ENCODE measurements around the gene HMGN4.
A peak's percentile ranks its signal among the peaks of the same experiment; 100 is the strongest.
"Not testable (repeated sequence)": the region's sequence is repeated elsewhere in the genome, so short reads cannot be mapped to it uniquely, and the experiment has no call there.

HMGN4 gene

DNA sequence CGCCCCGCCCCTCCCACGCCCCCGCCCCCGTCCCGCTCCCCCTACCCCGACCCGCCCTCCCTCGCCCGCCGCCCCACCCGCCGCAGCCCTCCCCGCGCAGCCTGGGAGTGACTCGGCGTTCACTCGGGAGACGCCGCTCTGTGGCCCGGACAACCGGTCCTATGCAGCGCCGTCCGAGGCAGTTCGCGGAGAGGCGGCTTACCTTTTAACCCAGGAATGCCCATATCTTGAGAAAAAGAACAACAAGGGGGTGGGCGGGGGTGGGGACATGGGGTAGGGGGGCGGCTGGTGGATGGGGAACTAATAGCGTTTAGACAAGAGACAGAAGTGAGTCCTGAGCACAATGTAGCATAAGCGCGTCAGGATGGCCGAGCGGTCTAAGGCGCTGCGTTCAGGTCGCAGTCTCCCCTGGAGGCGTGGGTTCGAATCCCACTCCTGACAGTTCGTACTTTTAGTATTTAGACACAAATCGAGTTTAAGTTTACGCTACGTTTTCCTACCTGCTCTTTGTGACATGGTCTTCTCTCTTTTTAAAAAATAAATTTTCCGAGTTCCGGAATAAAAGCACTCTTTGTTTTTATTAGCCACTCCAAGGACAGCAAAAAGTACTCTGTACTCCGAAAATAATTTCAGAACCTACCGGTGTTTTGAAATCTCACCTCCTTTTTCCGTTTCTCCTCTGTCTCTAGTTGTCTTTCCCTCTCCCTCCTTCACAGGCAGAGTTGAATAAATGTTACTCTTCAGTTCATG lies 17.1 kb upstream of the HMGN4 start:
- in situ Hi-C loops (cut with MboI; ENCODE audit: low pct_unique_long_range_greater_than_20kb, low sequenced_read_pairs) = no loop called here
- peak; percentile 87 for DNase-seq

- in situ Hi-C loops (cut with MboI; ENCODE audit: low pct_unique_long_range_greater_than_20kb, low sequenced_read_pairs) = no loop called here
- peak; percentile 84 for DNase-seq
Observed at GRCh38 chr6:26521600-26522391, 16.4 kb upstream of the HMGN4 start.

DNA sequence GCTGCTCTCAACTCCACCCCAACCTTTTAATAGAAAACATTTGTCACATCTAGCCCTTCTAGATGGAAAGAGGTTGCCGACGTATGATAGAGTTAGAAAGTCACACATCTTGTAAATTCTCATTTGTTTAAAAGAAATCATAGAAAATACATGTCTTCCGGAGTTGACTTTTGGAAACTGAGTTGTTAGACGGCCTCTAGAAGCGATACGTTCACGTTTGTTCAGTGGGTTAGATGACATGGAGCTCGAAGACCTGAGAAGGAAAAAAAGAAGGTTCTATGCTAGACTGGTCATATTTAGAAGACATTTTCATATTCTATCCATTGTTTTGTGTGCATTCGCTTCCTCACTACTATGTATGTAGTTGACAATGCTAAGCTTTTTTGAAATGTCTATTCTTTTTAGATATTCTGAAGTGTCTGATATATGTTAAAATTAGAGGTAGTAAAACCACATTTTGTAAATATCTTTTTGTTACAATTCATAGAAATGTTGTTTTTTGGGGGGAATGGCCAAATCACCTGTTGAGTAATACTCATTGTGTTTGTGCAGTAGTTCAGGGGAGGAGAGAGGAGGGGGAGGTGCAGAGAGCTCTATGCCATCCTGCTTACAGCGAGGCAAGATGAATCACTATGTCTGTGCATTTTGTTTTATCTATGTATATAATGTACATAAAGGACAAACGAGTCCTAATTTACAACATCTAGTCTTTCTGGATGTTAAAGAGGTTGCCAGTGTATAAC lies 15.5 kb upstream of the HMGN4 start:
- DNase-seq = peak; percentile 75
- in situ Hi-C loops (cut with MboI; ENCODE audit: low pct_unique_long_range_greater_than_20kb, low sequenced_read_pairs) = not testable (repeated sequence)

- DNase-seq; in situ Hi-C loops (cut with MboI; ENCODE audit: low pct_unique_long_range_greater_than_20kb, low sequenced_read_pairs): not testable (repeated sequence)
Observed at GRCh38 chr6:26524314-26524713, 13.9 kb upstream of the HMGN4 start.

- in situ Hi-C loops (cut with MboI; ENCODE audit: low pct_unique_long_range_greater_than_20kb, low sequenced_read_pairs) = loop anchor here (25.0 kb wide), 1 partner anchor 188 kb away; no protein-coding TSS in a partner anchor
- DNase-seq = no peak
Observed at GRCh38 chr6:26524722-26525370, 13.3 kb upstream of the HMGN4 start.

DNA sequence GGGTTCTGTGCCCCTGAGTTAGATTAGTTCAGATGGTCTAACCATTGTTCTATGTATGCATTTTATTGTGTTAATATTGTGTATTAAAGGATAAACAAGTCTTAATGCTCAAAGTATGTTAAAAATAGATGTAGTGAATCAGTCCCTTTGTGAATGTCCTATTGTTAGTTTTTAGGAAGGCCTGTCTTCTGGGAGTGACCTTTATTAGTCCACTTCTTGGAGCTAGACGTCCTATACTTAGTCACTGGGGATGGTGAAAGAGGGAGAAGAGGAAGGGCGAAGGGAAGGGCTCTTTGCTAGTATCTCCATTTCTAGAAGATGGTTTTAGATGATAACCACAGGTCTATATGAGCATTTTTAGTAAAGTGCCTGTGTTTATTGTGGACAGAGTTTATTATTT lies 12.3 kb upstream of the HMGN4 start:
- no peak for DNase-seq
- in situ Hi-C loops (cut with MboI; ENCODE audit: low pct_unique_long_range_greater_than_20kb, low sequenced_read_pairs) = loop anchor here (25.0 kb wide), 1 partner anchor 189 kb away; no protein-coding TSS in a partner anchor

- DNase-seq = no peak
- in situ Hi-C loops (cut with MboI; ENCODE audit: low pct_unique_long_range_greater_than_20kb, low sequenced_read_pairs) = loop anchor here (25.0 kb wide), 1 partner anchor 190 kb away; no protein-coding TSS in a partner anchor
Observed at GRCh38 chr6:26526928-26527327, 11.2 kb upstream of the HMGN4 start.

- in situ Hi-C loops (cut with MboI; ENCODE audit: low pct_unique_long_range_greater_than_20kb, low sequenced_read_pairs) = loop anchor here (25.0 kb wide), 1 partner anchor 193 kb away; no protein-coding TSS in a partner anchor
- DNase-seq = no peak
Observed at GRCh38 chr6:26530203-26530602, 8.0 kb upstream of the HMGN4 start.

GRCh38 chr6:26531897-26532296 lies 6.3 kb upstream of the HMGN4 start:
- in situ Hi-C loops (cut with MboI; ENCODE audit: low pct_unique_long_range_greater_than_20kb, low sequenced_read_pairs) = loop anchor here (25.0 kb wide), 1 partner anchor 195 kb away; no protein-coding TSS in a partner anchor
- no peak for DNase-seq

DNA sequence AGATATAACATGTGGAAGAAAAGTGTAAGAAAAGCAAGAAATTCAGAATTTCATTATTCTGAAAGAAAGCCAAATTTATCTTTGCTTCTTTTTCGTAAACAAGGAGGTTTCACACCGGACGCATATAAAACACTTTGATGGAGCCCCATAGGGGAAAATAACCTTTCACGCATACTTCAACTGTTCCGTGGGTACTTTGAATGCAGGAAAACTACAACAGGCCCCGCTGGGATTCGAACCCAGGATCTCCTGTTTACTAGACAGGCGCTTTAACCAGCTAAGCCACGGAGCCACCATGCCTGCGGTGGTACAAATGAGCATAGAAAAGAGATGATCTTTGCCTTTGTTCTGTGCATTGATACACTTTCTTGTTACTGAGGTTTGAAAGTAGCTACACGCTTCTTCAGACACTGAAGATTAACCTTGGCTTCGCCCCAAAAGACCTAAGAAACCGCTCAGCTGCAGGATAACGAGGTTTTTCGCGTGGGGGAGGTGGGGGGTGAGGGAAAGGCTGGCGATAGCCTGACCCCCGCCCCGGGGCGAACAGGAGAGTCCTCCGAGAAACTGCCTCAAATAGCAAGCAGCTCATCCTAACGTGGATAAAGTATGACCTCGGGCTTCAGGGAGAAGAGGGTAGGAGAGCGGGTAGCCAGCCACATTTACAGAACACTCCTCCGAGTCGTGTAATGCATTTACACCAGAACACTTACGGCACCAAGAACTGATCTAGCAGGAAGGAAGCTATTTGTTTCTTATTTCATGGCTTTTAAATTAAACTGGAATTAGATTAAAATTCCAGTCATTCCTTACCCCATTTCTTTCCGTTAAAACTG lies 5.3 kb upstream of the HMGN4 start:
- DNase-seq = peak; percentile 96
- in situ Hi-C loops (cut with MboI; ENCODE audit: low pct_unique_long_range_greater_than_20kb, low sequenced_read_pairs) = loop anchor here (25.0 kb wide), 1 partner anchor 196 kb away; no protein-coding TSS in a partner anchor

DNA sequence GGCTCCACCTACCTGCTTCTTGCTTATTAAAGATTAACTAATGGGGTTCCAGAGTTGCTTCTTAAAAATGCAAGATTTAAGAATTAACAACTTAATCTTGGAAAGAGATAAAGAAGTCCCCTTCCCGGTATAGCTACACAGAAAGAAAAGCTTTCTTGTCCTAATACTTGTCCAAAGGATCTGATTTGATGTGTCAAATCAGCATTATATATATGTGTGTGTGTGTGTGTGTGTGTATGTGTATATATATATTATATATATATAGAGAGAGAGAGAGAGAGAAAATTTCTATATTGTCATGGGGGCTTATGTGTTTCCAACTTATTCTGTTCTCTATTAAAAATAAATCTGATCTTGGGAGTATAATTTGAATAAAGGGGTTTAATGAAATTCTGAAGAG lies 4.6 kb upstream of the HMGN4 start:
- in situ Hi-C loops (cut with MboI; ENCODE audit: low pct_unique_long_range_greater_than_20kb, low sequenced_read_pairs) = loop anchor here (25.0 kb wide), 1 partner anchor 196 kb away; no protein-coding TSS in a partner anchor
- no peak for DNase-seq

DNA sequence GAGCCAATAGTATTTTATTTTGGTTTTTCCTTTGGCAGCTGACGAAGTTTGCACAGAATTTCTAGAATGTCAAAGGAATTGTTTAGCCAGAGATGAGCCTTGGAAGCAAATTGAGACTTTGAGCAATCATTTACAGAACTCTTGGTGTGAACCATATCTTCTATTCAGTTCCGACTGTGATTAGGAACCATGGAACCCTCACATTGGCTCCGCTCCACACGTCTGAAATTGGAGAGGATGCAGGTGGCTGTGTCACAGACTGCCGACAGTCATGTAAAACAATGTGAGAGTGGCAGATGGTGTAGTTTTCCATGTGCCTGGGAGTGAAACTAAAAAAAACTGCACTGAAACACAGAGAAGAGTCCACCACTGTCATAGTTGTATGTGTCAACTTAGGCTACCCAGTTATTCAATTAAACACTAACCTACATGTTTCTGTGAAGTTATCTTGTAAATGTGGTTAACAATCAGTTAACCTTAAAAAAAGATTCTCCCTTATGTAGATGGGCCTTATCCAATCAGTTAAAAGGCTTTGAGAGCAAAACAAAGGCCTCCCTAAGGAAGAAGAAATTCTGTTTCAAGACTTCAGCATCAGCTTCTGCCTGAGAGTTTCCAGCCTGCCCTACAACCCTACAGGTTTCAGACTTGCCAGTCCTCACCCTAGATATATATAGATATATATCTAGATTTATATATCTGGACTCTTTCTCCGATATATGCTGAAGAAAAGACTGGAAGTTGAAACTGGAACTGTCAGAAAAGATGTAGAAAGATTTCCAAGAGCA lies 3.3 kb upstream of the HMGN4 start:
- in situ Hi-C loops (cut with MboI; ENCODE audit: low pct_unique_long_range_greater_than_20kb, low sequenced_read_pairs) = loop anchor here (25.0 kb wide), 1 partner anchor 198 kb away; no protein-coding TSS in a partner anchor
- DNase-seq = no peak

DNA sequence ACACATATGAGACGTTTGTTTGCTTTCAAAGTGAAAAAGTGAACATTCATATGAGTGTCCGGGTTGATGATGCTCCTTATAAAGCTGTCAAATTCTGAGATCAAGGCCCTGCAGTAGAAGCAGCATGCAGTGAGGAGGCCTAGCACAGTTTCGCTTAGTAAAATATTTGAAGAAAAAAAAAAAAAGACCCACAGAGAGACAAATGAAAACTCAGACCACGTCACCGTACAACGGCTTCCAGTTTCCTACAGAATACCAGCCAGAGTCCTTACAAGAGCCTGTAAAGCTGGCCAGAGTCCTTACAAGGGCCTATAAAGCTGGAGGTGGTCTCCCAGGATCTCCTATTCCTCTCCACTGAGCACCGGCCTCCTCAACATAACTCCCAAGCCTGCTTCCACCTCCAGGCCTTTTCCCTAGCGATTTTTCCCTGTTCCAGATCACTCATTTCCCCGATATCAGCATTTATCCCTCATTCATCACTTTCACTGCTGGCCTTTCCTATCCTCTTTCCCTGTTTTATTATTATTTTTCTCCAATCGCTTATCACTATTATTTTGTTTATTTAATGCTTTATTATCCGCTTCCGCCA lies 1.5 kb upstream of the HMGN4 start:
- in situ Hi-C loops (cut with MboI; ENCODE audit: low pct_unique_long_range_greater_than_20kb, low sequenced_read_pairs) = loop anchor here (25.0 kb wide), 1 partner anchor 199 kb away; no protein-coding TSS in a partner anchor
- peak; percentile 59 for DNase-seq

- in situ Hi-C loops (cut with MboI; ENCODE audit: low pct_unique_long_range_greater_than_20kb, low sequenced_read_pairs) = loop anchor here (25.0 kb wide), 1 partner anchor 200 kb away; no protein-coding TSS in a partner anchor
- DNase-seq = peak; percentile 93
Observed at GRCh38 chr6:26537160-26537845, 863 bp upstream of the HMGN4 start.

- DNase-seq = no peak
- in situ Hi-C loops (cut with MboI; ENCODE audit: low pct_unique_long_range_greater_than_20kb, low sequenced_read_pairs) = loop anchor here (25.0 kb wide), 1 partner anchor 201 kb away; no protein-coding TSS in a partner anchor
Observed at GRCh38 chr6:26538572-26538902, 371 bp downstream of the HMGN4 start.

DNA sequence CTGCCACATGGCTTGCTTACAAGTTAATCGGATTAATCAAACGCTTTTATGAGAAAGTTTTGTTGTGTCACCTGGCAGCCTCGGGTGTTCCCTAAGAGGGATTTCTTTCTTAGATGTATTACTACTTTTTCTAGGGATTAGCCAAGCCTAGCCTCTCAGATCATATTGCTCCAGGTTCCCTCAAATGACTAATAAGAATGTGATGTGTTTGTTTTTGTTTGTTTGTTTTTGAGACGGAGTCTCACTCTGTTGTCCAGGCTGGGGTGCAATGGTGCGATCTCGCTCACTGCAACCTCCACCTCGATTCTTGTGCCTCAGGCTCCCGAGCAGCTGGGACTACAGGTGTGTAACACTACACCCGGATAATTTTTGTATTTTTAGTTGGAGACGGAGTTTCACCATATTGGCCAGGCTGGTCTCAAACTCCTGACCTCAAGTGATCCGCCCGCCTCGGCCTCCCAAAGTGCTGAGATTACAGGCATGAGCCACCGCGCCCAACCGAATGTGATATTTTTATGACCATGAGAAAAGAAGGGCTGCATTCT lies 977 bp downstream of the HMGN4 start:
- no peak for DNase-seq
- in situ Hi-C loops (cut with MboI; ENCODE audit: low pct_unique_long_range_greater_than_20kb, low sequenced_read_pairs) = loop anchor here (25.0 kb wide), 1 partner anchor 202 kb away; no protein-coding TSS in a partner anchor
